Left ventricle myocardium inferior (tissue), 1 donor: ENCODE results near the gene KRTAP5-8. TPM values are rescaled to one million over a fixed set of nuclear protein-coding genes. Genes with fewer than 3 reads are reported as not detected.
"Not testable (repeated sequence)": the region's sequence is repeated elsewhere in the genome, so short reads cannot be mapped to it uniquely, and the experiment has no call there.

ENCODE experiments used
- DNase-seq: peaks from one replicate; pipeline ENCODE4 v3.0.0-alpha.2; 2020
- H3K27ac ChIP-seq: fragments of 200-600 bp; replicated peaks from 2 replicates; pipeline ENCODE4 v1.8.0; 2021
- H3K27me3 ChIP-seq: fragments of 200-600 bp; 2 replicates; pipeline ENCODE4 v1.8.0; 2021; ENCODE audit warnings: low read depth
- H3K36me3 ChIP-seq: fragments of 200-600 bp; 2 replicates; pipeline ENCODE4 v1.8.0; 2021
- H3K4me1 ChIP-seq: fragments of 200-600 bp; 2 replicates; pipeline ENCODE4 v1.8.0; 2021
- H3K4me3 ChIP-seq: fragments of 200-600 bp; 2 replicates; pipeline ENCODE4 v1.8.0; 2021; ENCODE audit warnings: mild to moderate bottlenecking, moderate library complexity
- H3K9me3 ChIP-seq: fragments of 200-600 bp; replicated peaks from 2 replicates; pipeline ENCODE4 v1.8.0; 2021
- CTCF ChIP-seq: fragments of 200-600 bp; IDR thresholded peaks from 2 replicates; pipeline ENCODE4 v1.8.0; 2021; ENCODE audit warnings: antibody characterized with exemption, mild to moderate bottlenecking, borderline replicate concordance
- intact Hi-C: fragments of 100-400 bp; cut with micrococcal nuclease; formaldehyde crosslinking; loops from one replicate; pipeline ENCODE4 v1.11.0; 2022
- total RNA-seq: library from RNA; stranded (reverse); fragmentation: NEBNext Ultra II Directional; extraction: Animal tissue kit (Norgen Biotek cat#: 25700); gene quantifications from one replicate; pipeline ENCODE4 v1.2.1, GENCODE V29; 2021
- donor health status: DM: no; HTN: yes; CAD: no; lungs with severe emphysema.

Gene KRTAP5-8
- total RNA-seq, 1 donor from 2014 or later = not detected

GRCh38 chr11:71538666-71538990 is 803 bp downstream of the KRTAP5-8 start:
- Histone ChIP-seq H3K36me3 (no peaks in the 10 kb centered on the region), H3K27ac (no peak overlapping the region), H3K4me3 (no peak overlapping the region), H3K27me3 (peaks cover 27% of the 10 kb centered on the region), H3K4me1 (no peaks in the 10 kb centered on the region), H3K9me3 (no peaks in the 10 kb centered on the region)
- TF ChIP-seq CTCF = no peak
- intact Hi-C loops = no loop called here
- DNase-seq = no peak

- H3K27me3 ChIP-seq = peaks cover 27% of the 10 kb centered on the region
- no peaks in the 10 kb centered on the region for H3K36me3 ChIP-seq
- H3K4me3 ChIP-seq = no peak overlapping the region
- no peak overlapping the region for H3K27ac ChIP-seq
- H3K9me3 ChIP-seq = no peaks in the 10 kb centered on the region
- intact Hi-C loops = no loop called here
- no peak for TF ChIP-seq CTCF
- H3K4me1 ChIP-seq = no peaks in the 10 kb centered on the region
- no peak for DNase-seq
Measured at GRCh38 chr11:71539017-71539416, 1.2 kb downstream of the KRTAP5-8 start.

DNA sequence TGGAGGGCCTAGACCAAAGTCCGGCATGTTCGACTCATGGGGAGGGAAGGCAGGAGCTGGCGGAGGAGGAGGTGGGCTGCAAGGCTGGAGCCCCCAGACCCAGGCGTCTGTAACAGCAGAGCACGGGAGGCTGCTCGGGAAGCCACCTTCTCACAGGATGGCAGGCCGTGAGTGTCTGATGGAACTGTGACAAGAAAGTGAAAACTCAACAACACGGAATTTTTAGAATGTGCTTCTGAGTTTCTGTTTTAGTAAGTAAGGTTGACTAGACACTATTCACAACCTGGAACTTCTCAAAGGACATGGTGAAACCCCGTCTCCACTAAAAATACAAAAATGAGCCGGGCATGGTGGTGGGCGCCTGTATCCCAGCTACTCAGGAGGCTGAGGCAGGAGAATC is 2.1 kb downstream of the KRTAP5-8 start:
- intact Hi-C loops, H3K4me3 ChIP-seq, H3K27ac ChIP-seq, H3K9me3 ChIP-seq, H3K4me1 ChIP-seq, H3K36me3 ChIP-seq, DNase-seq: not testable (repeated sequence)
- peaks cover 27% of the 10 kb centered on the region for H3K27me3 ChIP-seq

- H3K4me3 ChIP-seq, H3K9me3 ChIP-seq, DNase-seq, intact Hi-C loops, H3K4me1 ChIP-seq, H3K27ac ChIP-seq, H3K36me3 ChIP-seq: not testable (repeated sequence)
- H3K27me3 ChIP-seq = peaks cover 27% of the 10 kb centered on the region
Measured at GRCh38 chr11:71540521-71541304, 2.9 kb downstream of the KRTAP5-8 start.

DNA sequence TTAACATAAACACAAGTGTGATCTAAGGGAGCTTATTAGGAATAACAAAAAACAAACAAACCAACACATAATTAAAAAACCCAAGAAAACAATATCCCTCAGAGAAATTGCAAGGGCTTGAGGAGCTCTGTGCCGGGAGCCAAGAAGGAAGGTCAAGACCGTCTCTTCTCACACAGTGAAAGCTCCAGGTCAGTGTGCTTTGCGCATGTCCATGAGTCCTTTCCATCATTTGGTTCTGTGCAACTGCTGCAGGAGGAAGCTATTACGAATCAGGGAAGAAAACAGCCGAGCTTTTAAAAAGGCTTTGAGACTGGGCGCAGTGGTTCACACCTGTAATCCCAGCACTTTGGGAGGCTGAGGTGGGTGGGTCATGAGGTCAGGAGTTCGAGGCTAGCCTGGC is 4.6 kb downstream of the KRTAP5-8 start:
- intact Hi-C loops = no loop called here
- TF ChIP-seq CTCF = no peak
- no peak for DNase-seq
- H3K4me1 ChIP-seq = no peaks in the 10 kb centered on the region
- H3K9me3 ChIP-seq = no peaks in the 10 kb centered on the region
- no peak overlapping the region for H3K27ac ChIP-seq
- H3K4me3 ChIP-seq = no peak overlapping the region
- H3K27me3 ChIP-seq = peaks cover 42% of the 10 kb centered on the region
- H3K36me3 ChIP-seq = no peaks in the 10 kb centered on the region

DNA sequence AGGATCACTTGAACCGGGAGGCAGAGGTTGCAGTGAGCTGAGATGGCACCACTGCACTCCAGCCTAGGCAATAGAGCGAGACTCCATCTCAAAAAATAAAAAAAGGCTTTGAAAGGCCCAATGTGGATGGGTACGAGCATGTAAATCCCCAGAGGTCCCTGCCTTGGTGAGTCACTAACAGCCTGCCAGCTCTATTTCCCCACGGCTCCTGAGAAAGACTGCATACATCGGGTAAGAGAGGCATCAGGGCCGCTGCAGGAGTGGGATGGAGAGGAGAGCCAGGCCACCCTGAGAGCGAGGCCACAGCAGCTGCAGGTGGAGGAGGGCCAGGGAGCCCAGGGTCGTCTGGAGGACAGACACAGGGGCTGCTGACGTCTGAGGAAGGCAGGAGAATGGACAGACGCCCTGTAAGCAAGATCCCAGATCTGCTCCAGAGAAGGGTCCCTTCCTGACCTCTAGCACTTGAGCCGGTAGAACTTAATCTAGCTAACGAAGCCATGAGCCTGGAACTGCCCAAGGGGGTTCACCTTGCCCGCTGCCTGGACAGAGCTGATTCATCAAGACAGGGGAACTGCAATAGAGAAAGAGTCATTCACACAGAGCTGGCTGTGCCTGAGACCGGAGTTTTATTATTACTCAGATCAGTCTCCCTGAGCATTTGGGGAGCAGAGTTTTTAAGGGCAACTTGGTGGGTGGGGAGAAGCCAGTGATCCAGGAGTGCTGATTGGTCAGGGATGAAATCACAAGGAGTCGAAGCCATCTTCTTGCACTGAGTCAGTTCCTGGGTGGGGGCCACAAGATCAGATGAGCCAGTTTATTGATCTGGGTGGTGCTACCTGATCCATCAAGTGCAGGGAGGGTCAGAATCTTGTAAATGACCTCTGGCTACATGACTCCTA is 5.3 kb downstream of the KRTAP5-8 start:
- Histone ChIP-seq H3K27ac (no peak overlapping the region), H3K36me3 (no peaks in the 10 kb centered on the region), H3K4me3 (no peak overlapping the region), H3K9me3 (no peaks in the 10 kb centered on the region), H3K4me1 (peaks cover 6% of the 10 kb centered on the region), H3K27me3 (peaks cover 50% of the 10 kb centered on the region)
- no peak for TF ChIP-seq CTCF
- DNase-seq = no peak
- intact Hi-C loops = no loop called here
